IPS DF 4.7 (cell line): ENCODE measurements around the gene MECP2.

Experiments used
- DNase-seq: peaks from one replicate; pipeline ENCODE4 v3.0.0-alpha.2; 2013; ENCODE audit warnings: low spot score; ENCODE audit errors: extremely low read depth

Gene MECP2

DNA sequence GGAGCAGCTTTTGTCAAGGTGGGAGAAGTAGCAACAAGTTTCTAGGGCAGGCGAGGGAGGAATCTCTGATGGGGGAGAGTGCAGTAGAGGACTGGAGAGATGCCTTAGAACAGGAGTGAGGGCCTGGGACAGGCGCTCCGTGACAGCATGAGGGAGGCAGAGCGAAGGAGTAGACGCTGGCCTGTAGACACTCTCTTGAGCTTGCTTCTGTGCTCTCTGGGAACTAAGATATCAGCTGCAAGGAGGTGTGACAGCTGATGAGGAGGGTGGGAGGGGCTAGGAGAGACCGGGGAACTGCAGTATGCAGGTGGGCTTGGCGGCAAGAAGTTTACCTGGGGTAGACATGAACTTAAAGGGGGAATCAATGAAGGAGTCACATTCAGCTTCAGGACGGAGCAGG, 35.7 kb downstream of the MECP2 start:
- DNase-seq: no peak

DNA sequence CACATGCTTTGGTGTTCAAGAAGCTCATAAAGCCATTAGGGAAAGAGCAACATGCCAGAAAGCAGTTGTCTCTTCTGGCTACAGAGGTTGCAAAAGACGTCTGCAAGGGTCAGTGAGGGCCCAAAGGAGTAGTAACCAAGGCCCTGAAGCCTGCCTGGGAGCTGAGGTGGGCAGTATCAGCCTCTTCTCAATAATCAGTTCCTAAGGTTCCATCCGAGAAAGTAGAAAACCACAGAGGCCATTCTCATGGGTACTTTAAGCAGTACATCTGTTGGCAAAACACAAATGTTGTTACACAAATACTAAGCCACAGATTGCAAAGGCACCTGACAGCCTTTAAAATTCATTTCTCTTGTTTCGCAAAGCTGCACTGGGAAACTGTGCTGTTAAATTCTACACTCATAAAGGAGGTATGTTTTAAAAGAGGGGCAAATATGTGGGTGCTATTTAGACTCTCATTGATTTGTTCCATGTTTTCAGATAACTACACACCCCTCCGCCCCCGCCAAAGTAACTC, 37.7 kb downstream of the MECP2 start:
- no peak for DNase-seq

DNA sequence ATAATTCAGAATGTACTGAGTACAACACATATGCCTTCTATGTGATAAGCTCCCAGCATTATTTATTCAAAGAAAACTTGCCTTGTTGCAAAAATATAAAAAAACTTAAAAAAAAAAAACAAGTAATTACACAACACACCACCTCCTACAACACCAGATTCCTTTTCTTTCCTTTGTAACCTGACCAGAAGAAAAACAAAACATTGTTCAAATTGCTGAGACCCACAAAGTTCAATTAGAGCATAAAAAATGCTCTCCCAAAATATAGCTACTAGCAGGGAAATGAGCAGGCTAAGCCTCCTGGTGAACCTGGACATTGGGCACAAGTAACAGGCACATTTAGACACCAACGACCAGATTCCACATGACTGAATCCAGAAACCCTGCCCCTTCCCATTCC, 38.3 kb downstream of the MECP2 start:
- no peak for DNase-seq

DNA sequence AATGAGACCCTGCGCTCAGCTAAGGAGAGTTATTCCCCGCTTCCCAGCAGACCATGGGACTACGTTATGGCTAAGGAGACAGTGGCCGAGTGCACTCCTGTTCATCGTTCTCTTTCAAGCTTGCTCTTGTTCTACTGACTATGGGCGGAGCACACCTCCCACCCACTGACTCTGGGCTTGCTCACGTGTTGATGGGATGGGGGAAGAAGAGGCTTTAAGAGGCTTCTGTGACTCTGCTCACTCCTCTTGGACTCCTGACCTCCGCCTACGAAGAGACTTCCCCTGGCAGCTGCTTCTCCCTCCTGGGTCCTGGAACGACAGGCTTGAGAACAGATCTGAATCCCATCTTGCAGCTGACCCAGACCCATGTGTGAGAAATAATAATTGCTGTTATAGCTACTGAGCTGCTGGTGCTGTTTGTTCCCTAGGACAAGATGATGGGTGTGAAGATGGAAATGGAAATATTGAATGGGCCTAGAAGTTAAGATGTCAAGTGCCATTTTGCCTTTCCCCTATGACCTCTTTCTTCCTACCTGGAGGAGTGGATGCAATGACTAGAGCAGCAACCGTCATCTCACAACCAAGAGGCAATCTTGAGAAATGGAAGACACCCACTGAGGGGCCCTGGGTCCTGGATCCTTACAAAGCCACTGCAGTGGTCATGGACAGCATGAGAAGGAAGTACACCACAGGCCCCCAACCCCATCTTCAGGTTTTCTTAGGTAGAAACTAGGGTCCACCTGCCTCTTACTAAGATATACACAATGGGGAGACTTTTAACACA, 39.1 kb downstream of the MECP2 start:
- DNase-seq: no peak

DNA sequence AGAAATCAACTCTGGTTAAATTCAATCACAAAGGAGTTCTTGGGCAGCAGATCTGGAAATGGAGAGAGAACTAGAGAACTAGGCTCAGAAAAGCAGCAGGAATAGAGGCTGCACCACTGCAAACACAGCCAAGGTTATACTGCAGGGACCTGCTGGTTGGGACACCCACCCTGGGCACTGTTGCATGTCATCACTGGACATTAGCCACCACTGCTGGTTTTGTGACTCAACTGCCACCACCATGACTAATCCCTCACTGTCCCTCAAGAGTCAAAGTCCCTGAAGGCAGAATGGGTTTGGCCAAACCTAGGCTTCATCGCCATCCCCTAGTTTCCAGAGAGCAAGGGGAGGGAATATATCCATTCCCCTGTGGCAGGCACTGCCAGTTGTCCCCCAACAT, 39.7 kb downstream of the MECP2 start:
- no peak for DNase-seq

DNA sequence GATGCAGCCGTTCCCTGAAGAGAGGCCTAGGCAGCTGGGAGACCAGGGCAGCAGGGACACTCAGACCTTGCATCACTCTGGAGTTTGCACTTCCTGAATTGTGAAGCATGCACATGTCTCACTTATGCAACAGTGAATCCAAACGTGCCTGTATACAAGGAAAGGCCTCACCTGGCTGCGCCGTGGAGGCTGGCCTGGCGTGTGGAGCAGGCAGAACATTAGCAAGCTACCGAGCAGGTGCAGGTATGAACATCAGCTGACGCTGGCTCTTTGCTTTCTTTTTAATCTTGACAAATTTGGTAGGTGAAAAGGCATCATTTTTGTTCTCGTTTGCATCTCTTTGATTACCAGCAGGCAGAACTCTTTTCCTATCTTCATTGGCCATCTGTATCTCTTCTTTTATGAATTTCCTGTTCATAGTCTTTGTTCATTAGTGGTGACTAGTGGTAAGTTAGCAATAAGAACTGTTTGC, 40.7 kb downstream of the MECP2 start:
- DNase-seq: no peak

DNA sequence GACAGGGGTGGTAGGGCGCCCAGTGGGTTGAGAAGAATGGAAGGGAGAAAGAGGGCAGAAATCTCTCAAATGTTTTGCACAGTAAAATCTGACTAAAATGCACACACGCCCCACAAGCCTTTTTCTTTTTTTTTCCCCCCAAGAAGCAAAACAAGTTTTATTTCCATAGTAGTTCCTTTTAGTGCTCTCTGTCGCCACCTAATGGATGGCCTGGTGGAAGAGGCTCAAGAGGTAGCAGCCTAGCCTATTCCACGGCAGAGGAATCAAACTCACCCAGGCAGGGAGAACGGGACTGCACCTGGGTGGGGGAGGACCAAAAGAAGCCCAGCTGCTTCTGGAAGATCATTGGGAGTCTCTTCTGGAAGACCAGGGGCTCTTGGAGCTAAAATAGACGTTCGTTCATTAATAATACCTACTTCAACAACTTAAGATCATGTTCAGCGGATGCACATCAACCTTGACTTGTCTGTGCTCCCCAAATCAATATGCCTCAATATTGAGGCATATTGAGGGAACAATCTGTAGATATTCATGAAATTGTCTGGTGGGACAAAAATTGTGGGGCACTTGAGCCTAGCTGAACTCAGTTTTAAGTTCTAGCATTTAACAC, 46.2 kb downstream of the MECP2 start:
- no peak for DNase-seq

DNA sequence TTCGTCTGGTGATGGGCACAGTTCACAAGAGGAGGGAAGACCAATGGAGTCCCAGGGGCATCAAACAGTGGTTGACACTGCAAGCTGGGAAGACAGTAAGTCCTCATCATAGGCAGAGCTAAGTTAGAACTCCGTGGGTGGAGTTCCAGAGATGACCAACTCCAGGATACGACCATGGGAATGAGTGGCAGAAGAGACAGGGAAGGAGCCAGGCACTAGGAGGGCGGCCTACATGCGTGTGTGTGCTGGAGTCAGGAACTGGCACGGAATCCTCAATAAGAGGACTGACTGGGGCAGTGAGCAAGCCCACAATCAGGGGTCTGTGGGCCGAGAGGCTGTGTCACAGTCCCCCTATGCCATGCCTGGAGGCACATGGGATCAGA, 47.4 kb downstream of the MECP2 start:
- no peak for DNase-seq

DNA sequence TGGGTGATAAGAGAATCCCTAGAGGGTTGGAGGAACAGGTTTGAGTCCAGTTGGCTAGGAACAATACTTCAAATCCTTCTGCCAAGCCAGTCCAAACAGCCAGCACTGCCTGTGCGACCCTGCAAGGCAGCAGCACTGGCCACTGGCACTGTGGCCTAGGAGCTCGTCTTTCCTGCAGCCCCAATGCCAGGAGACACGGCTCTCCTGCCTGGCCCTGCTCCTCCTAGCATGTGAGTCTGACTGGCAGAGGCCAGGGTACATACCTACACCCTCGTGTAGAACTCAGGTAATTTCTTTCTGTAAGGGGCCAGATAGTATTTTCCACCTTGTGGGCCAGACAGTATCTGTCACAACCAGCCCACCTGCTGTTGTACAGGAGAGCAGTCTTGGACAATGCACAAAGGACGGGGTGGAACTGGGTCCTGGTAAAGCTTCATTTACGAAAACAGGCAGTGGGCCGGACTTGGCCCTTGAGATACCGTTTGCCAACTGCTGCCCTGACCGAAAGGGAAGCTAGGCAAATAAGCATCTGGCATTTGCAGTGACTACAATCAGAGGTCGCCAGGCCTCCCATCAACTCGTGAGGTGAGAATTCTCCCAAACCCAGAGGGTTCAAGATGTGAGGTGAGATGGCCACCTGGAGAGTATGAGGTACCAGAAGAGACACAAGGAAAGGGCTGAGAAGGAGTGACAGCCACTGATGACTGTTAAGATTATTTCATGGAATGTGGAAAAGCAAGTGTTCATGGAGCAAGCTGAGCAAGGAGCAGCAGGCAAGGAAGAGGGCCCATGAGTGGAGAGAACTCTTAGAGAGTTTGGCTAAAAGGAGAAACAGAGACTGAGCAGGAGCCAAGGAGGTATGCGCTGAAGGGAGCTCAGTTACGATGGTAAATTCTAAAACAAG, 48.1 kb downstream of the MECP2 start:
- no peak for DNase-seq

DNA sequence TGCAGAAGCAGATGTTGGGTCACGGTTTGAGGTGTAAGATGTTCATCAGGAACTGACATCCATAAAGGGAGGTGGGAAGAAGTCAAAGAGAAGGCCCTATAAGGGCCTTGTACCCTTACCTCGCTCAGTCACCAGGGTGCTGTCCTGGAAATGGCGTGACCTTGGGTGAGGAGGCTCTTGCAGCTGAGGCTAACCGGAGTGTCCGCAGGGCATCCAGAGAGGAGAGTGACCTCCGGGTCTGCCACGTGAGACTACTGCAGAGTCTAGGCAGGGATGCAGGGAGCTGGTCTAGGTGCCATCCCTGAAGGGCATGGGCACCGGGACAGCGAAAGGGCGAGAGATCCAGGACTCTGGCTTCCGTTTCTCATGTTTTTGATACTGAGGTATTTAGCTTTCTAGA, 49.1 kb downstream of the MECP2 start:
- DNase-seq: no peak

DNA sequence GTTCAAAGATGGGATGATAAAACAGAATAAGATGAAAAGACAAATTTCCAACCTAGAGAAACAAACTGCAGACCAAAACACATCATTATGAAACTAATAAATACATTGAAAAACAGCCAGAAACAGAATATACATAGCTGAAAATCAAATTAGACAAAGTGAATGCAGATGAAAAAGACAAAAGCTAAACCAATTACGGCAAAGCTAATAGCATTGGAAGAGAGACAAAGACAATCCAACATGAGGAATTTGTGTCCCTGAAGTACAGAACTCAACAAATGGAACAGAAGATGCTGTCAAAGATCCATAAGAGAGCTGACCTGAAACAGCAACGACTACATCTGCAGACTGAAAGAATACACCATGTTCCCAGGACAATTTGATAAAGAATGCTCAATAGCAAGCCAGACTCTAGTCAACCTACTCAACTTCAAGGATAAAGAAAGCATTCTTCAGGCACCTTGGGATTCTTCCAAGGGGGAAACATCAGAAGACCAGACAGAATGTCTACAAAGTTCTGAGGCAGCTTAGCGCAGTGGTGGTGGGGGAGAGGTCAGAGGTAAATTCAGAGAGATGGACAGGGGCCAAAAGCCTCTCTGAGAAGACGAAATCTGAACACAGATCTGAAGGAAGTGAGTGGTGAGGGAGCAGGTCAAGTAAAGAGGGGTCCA, 50.4 kb downstream of the MECP2 start:
- DNase-seq: no peak

DNA sequence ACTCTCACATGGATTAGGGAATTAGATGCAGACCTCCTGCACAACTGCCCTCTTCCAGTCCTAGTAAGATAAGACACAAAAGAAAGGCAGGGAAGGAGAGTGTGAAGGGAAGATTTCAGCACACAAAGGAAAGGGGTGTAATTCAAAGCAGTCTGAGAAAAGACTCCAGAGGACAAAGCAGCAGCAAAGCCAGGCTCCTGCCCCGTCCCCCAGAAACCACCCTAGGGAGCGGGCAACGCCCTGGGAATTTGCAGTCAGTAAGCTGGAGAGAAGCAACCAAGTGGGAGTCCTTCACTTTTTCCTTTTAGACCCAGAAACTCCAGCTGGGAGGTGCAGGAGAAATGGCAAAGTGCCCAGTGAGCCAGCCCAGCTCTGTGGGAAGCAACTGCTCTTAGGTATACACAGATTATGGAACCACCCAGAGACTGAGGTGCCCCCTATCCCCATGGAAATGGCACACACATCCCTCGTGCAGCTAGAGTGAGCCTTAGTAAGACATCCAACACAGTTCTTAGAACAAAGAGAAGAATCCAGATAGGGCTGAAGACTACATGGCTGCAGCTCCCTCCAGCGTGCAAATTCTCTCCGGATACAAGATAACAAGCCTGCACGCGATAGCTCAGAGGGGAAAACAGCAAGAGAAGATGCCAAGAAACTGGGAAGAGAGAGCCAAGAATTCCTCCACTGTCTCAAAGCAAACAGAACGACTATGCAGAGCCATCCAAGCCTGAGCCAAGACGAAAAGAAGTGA, 51.3 kb downstream of the MECP2 start:
- DNase-seq: no peak

DNA sequence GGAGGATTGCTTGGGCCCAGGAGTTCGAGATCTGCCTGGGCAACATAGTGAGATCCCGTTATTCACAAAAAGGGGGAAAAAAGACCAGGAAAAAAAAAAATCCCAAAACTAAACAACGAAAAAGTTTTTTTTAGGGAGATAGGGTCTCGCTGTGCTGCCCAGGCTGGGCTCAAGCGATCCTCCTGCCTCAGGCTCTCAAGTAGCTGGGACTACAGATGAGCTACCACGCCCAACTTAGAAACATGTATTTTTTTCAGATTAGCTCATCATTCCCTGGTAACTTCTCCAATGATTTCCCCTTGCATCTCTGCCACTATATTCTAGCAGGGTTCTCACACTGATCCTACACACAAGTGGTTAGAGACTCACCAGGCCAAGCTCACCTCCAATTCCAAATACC, 53.4 kb downstream of the MECP2 start:
- no peak for DNase-seq

DNA sequence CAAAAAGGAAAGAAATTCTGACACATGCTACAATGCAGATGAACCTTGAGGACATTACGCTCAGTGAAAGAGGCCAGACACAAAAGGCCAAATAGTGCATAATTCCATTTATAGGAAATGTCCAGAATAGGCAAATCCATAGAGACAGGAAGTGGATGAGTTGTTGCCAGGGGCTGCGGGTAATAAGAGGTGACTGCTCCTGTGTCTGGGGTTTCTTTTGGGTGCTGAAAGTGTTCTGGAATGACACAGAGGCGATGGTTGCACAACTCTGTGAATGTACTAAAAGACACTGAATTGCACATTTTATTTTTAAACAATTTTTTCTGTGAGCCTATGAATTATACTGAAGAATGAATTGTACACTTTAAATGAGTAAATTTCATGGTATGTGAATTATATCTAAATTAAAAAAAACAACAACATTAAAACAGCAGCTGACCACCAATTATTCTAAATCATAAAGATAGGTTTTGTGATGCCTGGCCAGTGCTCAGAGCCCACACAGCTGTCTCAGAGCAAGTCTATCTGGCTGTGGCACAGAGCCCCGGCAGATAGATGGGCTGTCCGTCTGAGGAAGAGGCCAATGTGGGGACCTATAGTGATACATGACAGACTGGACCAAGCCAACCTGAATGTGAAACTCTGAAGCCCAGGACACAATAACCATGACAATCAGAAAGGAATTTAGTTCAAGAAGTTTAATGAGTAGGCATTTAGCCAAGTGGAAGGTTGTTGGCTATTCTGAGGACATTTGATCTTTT, 54.3 kb downstream of the MECP2 start:
- no peak for DNase-seq

DNA sequence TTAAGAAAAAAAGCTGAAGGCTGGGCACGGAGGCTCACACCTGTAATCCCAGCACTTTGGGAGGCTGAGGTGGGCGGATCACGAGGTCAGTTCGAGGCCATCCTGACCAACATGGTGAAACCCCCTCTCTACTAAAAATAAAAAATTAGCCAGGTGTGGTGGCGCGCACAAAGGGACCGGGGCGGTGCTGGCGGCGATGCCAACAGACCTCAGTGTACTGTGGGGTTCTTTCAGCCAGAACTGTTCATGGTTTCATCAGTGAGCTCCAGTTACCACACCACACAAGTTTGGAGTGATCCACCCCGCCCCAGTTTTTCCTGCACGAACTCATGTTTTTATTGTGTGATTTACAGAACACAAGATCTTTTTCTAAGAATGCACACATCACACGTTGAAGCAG, 56.7 kb downstream of the MECP2 start:
- DNase-seq: no peak

DNA sequence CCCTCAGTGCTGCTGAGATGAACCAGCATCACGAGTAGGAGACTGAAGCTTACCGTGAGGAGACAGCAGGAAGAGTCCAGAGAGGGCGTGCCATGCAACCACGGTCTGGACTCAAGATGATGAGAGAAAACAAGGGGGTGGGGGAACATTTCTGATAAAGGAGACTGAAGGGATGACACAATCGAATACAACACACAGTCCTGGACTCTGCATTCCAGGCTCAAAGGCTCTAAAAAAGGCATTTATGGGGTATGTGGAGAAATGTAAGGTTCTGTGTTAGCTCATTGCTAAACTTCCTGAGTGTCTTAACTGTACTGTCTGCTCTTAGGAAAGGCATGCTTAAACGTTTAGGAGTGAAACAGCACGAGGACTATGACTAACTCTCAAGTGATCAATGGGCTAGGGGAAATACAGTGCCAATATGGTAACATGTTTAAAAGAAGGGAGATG, 57.2 kb downstream of the MECP2 start:
- no peak for DNase-seq

DNA sequence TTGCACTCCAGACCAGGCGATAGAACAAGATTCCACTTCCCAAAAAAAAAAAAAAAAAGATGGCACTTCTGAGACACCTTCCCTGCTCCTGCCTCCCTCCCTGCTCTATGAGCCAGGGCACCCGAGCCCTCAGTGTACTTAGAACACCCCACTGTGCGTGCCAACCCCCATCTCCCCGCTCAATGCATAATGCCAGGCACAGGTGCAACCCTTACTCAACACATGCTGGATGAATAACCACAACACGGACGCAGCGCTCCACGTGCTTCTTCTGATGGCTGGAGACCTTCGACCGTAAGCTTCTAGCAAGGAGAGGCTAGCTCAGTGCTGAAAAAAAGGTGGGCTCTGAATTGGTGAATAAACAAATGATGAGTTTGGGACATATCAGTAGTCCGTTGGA, 57.9 kb downstream of the MECP2 start:
- DNase-seq: no peak

DNA sequence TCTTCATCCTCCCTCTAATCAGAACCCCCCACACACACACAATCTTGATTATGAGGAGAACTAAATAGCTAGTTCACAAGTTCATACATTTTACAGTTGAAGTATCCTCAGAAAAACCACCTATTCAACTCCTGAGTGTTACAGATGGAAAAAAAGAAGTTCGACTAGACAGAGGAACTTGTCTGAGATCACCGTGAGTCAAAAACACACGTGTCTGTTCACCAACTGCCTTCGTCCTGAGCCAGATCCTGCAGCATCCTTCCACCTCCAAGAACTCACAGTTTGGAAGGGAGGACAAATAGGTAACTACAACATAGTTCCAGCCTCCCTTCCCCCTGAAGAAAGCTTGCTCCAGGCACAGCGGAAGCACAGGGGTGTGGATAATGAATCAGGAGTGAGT, 58.9 kb downstream of the MECP2 start:
- DNase-seq: no peak

DNA sequence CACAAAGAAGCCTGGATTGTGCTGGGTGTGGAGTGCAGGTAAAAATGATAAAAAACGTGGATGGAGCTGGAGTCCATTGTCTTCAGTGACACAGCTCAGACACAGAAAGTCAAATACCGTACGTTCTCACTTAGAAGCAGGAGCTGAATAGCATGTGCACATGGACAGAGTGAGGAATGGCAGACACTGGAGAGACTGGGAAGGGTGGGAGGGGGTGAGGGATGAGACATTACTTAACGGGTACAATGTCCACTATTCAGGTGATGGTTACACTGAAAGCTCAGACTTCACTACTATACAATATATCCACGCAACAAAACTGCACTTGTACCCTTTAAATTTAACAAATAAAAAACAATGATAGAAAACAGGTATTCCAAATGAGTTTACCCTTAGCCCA, 59.8 kb downstream of the MECP2 start:
- no peak for DNase-seq

DNA sequence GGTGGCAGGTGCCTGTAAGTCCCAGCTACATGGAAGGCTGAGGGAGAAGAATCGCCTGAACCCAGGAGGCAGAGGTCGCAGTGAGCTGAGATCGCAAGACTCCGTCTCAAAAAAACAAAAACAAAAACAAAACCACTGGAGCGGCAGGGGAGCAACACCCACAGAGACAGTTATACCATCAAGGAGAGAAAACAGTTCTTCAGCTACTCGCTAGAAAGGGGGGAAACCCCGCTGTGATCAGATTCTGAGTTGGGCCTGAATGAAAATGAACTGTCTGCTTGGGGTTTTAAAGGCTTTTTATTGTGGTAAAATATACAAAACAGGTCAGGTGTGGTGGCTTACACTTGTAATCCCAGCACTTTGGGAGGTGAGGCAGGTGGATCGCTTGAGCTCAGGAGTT, 61.0 kb downstream of the MECP2 start:
- DNase-seq: no peak
